IMR-90 (cell line): ENCODE measurements around the gene TMEM63A. TPM values are rescaled to one million over a fixed set of nuclear protein-coding genes. Genes with fewer than 3 reads are reported as not detected.

Experiments used
- ATAC-seq: fragments of 200-7000 bp; cut with Tn5 transposase; 2 replicates; pipeline ENCODE4 v1.9.1; 2020; ENCODE audit warnings: low read depth, mild to moderate bottlenecking, moderate library complexity
- BruUV-seq: library from RNA; stranded (reverse); fragments of 400-500 nt; replicated peaks from 2 replicates; lab custom pipeline; 2021; lab: Mats Ljungman, UMichigan
- CTCF ChIA-PET: fragments of 300-600 bp; formaldehyde crosslinking; extraction: SDS; loops from one replicate; lab custom pipeline; 2021; ENCODE audit warnings: antibody characterized with exemption; lab: Yijun Ruan, JAX
- POLR2A ChIA-PET: fragments of 300-600 bp; sonication (Branson Sonifier 250); formaldehyde crosslinking; loops from one replicate; lab custom pipeline; 2022; ENCODE audit warnings: antibody characterized with exemption; ENCODE audit not compliant: unreplicated experiment; lab: Charles Lee
- DNase-seq: peaks from one replicate; pipeline ENCODE4 v3.0.0; 2013
- H2AFZ ChIP-seq: replicated peaks from 2 replicates; pipeline ENCODE3; 2013; ENCODE audit warnings: low read length, mild to moderate bottlenecking; ENCODE audit not compliant: poor library complexity
- H2AK5ac ChIP-seq: 2 replicates; pipeline ENCODE4 v1.6.1; 2013; ENCODE audit warnings: low read depth, low read length, inconsistent platforms
- H2AK9ac ChIP-seq: replicated peaks from 2 replicates; pipeline ENCODE3; 2013; ENCODE audit warnings: mild to moderate bottlenecking, low read depth, low read length, moderate library complexity; ENCODE audit not compliant: poor library complexity
- H2BK120ac ChIP-seq: 2 replicates; pipeline ENCODE4 v1.6.1; 2013; ENCODE audit warnings: low read depth, low read length, inconsistent platforms
- H2BK15ac ChIP-seq: 3 replicates; pipeline ENCODE4 v1.6.1; 2013; ENCODE audit warnings: low read depth, low read length, inconsistent platforms
- H2BK20ac ChIP-seq: 2 replicates; pipeline ENCODE4 v1.6.1; 2013; ENCODE audit warnings: low read depth, mild to moderate bottlenecking, inconsistent platforms, low read length, moderate library complexity
- H2BK5ac ChIP-seq: 2 replicates; pipeline ENCODE4 v1.6.1; 2013; ENCODE audit warnings: mild to moderate bottlenecking, low read depth, low read length, inconsistent platforms; ENCODE audit not compliant: poor library complexity, severe bottlenecking
- H3K14ac ChIP-seq: replicated peaks from 2 replicates; pipeline ENCODE4 v1.6.1; 2013; ENCODE audit warnings: low read depth, low read length, inconsistent platforms
- H3K18ac ChIP-seq: 2 replicates; pipeline ENCODE4 v1.6.1; 2013; ENCODE audit warnings: low read depth, low read length, control low read depth
- H3K23ac ChIP-seq: 2 replicates; pipeline ENCODE4 v1.6.1; 2013; ENCODE audit warnings: low read depth, low read length, inconsistent platforms
- H3K27ac ChIP-seq: 2 replicates; pipeline ENCODE4 v1.5.1; 2013; ENCODE audit warnings: mild to moderate bottlenecking, control low read depth, low read length; ENCODE audit not compliant: insufficient read depth
- H3K27me3 ChIP-seq: 2 replicates; pipeline ENCODE4 v1.6.1; 2013; ENCODE audit warnings: low read length; ENCODE audit not compliant: control insufficient read depth, insufficient read depth
- H3K36me3 ChIP-seq: 2 replicates; pipeline ENCODE4 v1.6.1; 2013; ENCODE audit warnings: low read length, mixed read lengths; ENCODE audit not compliant: control insufficient read depth, insufficient read depth
- H3K4ac ChIP-seq: 2 replicates; pipeline ENCODE4 v1.6.1; 2013; ENCODE audit warnings: low read depth, low read length, inconsistent platforms
- H3K4me1 ChIP-seq: 2 replicates; pipeline ENCODE4 v1.6.1; 2013; ENCODE audit warnings: low read length, mixed read lengths; ENCODE audit not compliant: control insufficient read depth, insufficient read depth
- H3K4me2 ChIP-seq: 2 replicates; pipeline ENCODE4 v1.6.1; 2013; ENCODE audit warnings: low read depth, mild to moderate bottlenecking, control low read depth, low read length, moderate library complexity
- H3K4me3 ChIP-seq: 2 replicates; pipeline ENCODE4 v1.5.1; 2013; ENCODE audit warnings: low read depth, mild to moderate bottlenecking, control low read depth, low read length, moderate library complexity; ENCODE audit not compliant: insufficient read depth
- H3K56ac ChIP-seq: 2 replicates; pipeline ENCODE4 v1.6.1; 2013; ENCODE audit warnings: low read length, inconsistent platforms; ENCODE audit not compliant: insufficient read depth; ENCODE audit errors: extremely low read depth
- H3K79me1 ChIP-seq, 2 experiments: 2 replicates each; pipeline ENCODE4 v1.6.1; 2013; ENCODE audit warnings: low read length in 2 of 2, inconsistent platforms in 1 of 2, low read depth in 1 of 2
- H3K9ac ChIP-seq: 2 replicates; pipeline ENCODE4 v1.6.1; 2013; ENCODE audit warnings: low read depth, low read length, control low read depth
- H3K9me1 ChIP-seq: 2 replicates; pipeline ENCODE4 v1.6.1; 2013; ENCODE audit warnings: low read length, inconsistent platforms; ENCODE audit not compliant: insufficient read depth
- H3K9me3 ChIP-seq: 2 replicates; pipeline ENCODE4 v1.6.1; 2013; ENCODE audit warnings: low read length; ENCODE audit not compliant: control insufficient read depth, insufficient read depth
- H4K20me1 ChIP-seq: 2 replicates; pipeline ENCODE4 v1.6.1; 2013; ENCODE audit warnings: low read length, inconsistent platforms; ENCODE audit not compliant: insufficient read depth
- H4K5ac ChIP-seq: 2 replicates; pipeline ENCODE4 v1.6.1; 2013; ENCODE audit warnings: mild to moderate bottlenecking, low read depth, low read length, control low read depth
- H4K8ac ChIP-seq, 2 experiments: 2 replicates each; pipeline ENCODE4 v1.6.1; 2013; ENCODE audit warnings: low read depth in 2 of 2, low read length in 2 of 2, control low read depth in 1 of 2, inconsistent platforms in 1 of 2
- H4K91ac ChIP-seq: 2 replicates; pipeline ENCODE4 v1.6.1; 2013; ENCODE audit warnings: low read depth, low read length, inconsistent platforms; ENCODE audit not compliant: insufficient read depth
- BHLHE40 ChIP-seq: fragments of 150-350 bp; IDR thresholded peaks from 2 replicates; pipeline ENCODE4 v1.6.1; 2016; ENCODE audit warnings: mild to moderate bottlenecking, low read depth, low read length
- CEBPB ChIP-seq: IDR thresholded peaks from 2 replicates; pipeline ENCODE4 v1.6.1; 2012; ENCODE audit warnings: low read depth, low read length, improper control_type of control experiment
- CHD1 ChIP-seq: IDR thresholded peaks from 2 replicates; pipeline ENCODE4 v1.6.1; 2012; ENCODE audit warnings: low read depth, low read length, improper control_type of control experiment
- CTCF ChIP-seq: conservative IDR thresholded peaks from 2 replicates; pipeline ENCODE4 v1.5.1; 2012; ENCODE audit warnings: mild to moderate bottlenecking, low read depth, low read length, improper control_type of control experiment
- ELK1 ChIP-seq: fragments of 150-350 bp; IDR thresholded peaks from 2 replicates; pipeline ENCODE4 v1.6.1; 2016; ENCODE audit warnings: low read depth, mild to moderate bottlenecking, low read length, moderate library complexity, borderline replicate concordance
- FOS ChIP-seq: fragments of 150-350 bp; IDR thresholded peaks from 2 replicates; pipeline ENCODE4 v1.6.1; 2016; ENCODE audit warnings: low read depth, low read length
- MAFK ChIP-seq: IDR thresholded peaks from 2 replicates; pipeline ENCODE4 v1.6.1; 2012; ENCODE audit warnings: low read depth, low read length, improper control_type of control experiment
- MAZ ChIP-seq: IDR thresholded peaks from 2 replicates; pipeline ENCODE4 v1.6.1; 2012; ENCODE audit warnings: low read depth, mild to moderate bottlenecking, low read length, improper control_type of control experiment, moderate library complexity, borderline replicate concordance
- MXI1 ChIP-seq: IDR thresholded peaks from 2 replicates; pipeline ENCODE4 v1.6.1; 2012; ENCODE audit warnings: low read depth, mild to moderate bottlenecking, low read length, moderate library complexity, borderline replicate concordance
- NFE2L2 ChIP-seq: fragments of 150-350 bp; IDR thresholded peaks from 2 replicates; pipeline ENCODE4 v1.6.1; 2016; ENCODE audit warnings: low read depth, mild to moderate bottlenecking, low read length
- POLR2A ChIP-seq: IDR thresholded peaks from 2 replicates; pipeline ENCODE4 v1.6.1; 2012; ENCODE audit warnings: mild to moderate bottlenecking, low read depth, low read length
- RAD21 ChIP-seq: IDR thresholded peaks from 2 replicates; pipeline ENCODE4 v1.6.1; 2012; ENCODE audit warnings: low read length, improper control_type of control experiment
- RCOR1 ChIP-seq: IDR thresholded peaks from 2 replicates; pipeline ENCODE4 v1.6.1; 2012; ENCODE audit warnings: mild to moderate bottlenecking, low read length, improper control_type of control experiment; ENCODE audit not compliant: insufficient replicate concordance
- RFX5 ChIP-seq: IDR thresholded peaks from 2 replicates; pipeline ENCODE4 v1.8.0; 2012; ENCODE audit warnings: low read depth, mild to moderate bottlenecking, low read length, moderate library complexity
- SMC3 ChIP-seq: fragments of 150-350 bp; IDR thresholded peaks from 2 replicates; pipeline ENCODE4 v1.6.1; 2016; ENCODE audit warnings: low read depth, mild to moderate bottlenecking, antibody characterized with exemption, low read length, moderate library complexity
- USF2 ChIP-seq: fragments of 150-350 bp; IDR thresholded peaks from 2 replicates; pipeline ENCODE4 v1.6.1; 2017; ENCODE audit warnings: mild to moderate bottlenecking, antibody characterized with exemption, low read length, low read depth
- WGBS, 2 experiments: methylation state at CpG; one replicate each; pipeline versions ENCODE4 v1.1.5 to v1.1.7; 2013; ENCODE audit warnings: missing lambda C conversion rate in 2 of 2; ENCODE audit not compliant: insufficient read length in 1 of 2; ENCODE audit errors: extremely low coverage in 2 of 2; 5-methylcytosine and 5-hydroxymethylcytosine counted together
- dilution Hi-C: fragments of 300-500 bp; cut with HindIII; formaldehyde crosslinking; loops from one replicate; pipeline ENCODE4 v1.14.3; 2018; ENCODE audit warnings: low sequenced_read_pairs; ENCODE audit not compliant: unreplicated experiment
- in situ Hi-C: fragments of 300-500 bp; cut with MboI; formaldehyde crosslinking; loops from 3 replicates; pipeline ENCODE4 v1.14.3; 2019; ENCODE audit warnings: low sequenced_read_pairs, inconsistent platforms, mixed read lengths
- intact Hi-C: fragments of 100-400 bp; cut with micrococcal nuclease; formaldehyde crosslinking; loops from 2 replicates; pipeline ENCODE4 v1.10.0; 2022
- polyA plus RNA-seq, 3 experiments: library from polyadenylated mRNA; depleted of rRNA; stranded (reverse); fragments of >200 nt; gene quantifications; 2 replicates each; pipeline ENCODE4 v1.2.3, GENCODE V29; 2012; ENCODE audit warnings: low replicate concordance in 1 of 3
- total RNA-seq: library from RNA; depleted of rRNA; stranded (reverse); fragments of >200 nt; gene quantifications from 2 replicates; pipeline ENCODE4 v1.2.3, GENCODE V29; 2012

Gene TMEM63A
- total and polyA plus RNA-seq, 2 of the 4 experiments (the other 2 are of a cell fraction), result 4.7 to 23.3 TPM

DNA sequence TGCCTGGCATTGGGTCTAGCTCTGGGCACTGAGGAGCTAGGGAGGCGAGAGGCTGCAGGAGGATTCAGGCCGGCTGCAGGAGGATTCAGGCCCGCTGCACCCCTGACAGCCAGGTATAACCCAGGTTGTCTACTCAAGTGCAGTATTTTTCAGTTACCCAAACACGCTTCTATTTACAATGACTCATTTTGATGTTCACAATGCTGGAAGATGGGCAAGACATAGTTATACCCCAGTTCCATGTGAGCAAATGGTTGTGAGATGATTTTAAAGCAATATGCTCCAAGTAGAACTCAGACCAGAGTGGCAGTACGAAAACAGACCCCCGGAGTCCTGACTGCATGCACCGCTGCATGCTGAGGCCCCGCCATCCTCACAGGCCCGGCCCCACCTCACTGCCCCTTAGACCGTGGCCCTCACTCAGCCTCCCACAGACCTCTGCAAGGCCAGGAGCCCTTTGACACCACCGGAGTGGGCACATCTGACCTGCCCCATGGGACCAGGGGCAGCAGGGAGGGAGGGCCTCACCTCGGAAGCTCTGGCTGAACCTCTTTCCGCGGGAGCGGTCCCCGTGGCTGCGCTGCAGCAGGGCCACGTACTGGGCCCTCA is 6.2 kb upstream of the TMEM63A start:
- intact Hi-C loops, result no loop called here
- no peak for TF ChIP-seq CEBPB
- TF ChIP-seq CTCF, result no peak
- no peak for TF ChIP-seq ELK1
- no peak for TF ChIP-seq BHLHE40
- no peak for TF ChIP-seq POLR2A
- no peak for TF ChIP-seq RAD21
- TF ChIP-seq RFX5, result no peak
- no peak for TF ChIP-seq FOS
- TF ChIP-seq USF2, result no peak
- no peak for TF ChIP-seq MAFK
- TF ChIP-seq SMC3, result no peak
- TF ChIP-seq MAZ, result no peak
- TF ChIP-seq CHD1, result no peak
- no peak for TF ChIP-seq MXI1
- no peak for TF ChIP-seq NFE2L2
- no peak for TF ChIP-seq RCOR1

More for the DNA sequence above, 6.2 kb upstream of the TMEM63A start:
- ChIA-PET CTCF (no interaction called here), POLR2A (interaction anchor here (0.5 kb wide), 1 partner anchor 125 kb away, joined by 7 read pairs; no protein-coding TSS in a partner anchor)
- no peak overlapping the region for H3K9ac ChIP-seq
- H2BK20ac ChIP-seq, result no peak overlapping the region
- no peak overlapping the region for H2BK120ac ChIP-seq
- ATAC-seq (no peak), DNase-seq (no peak)
- no peaks in the 10 kb centered on the region for H3K9me3 ChIP-seq
- no peak overlapping the region for H2BK15ac ChIP-seq
- H3K79me1 ChIP-seq, result no peaks in the 10 kb centered on the region
- H3K4me2 ChIP-seq, result no peak overlapping the region
- H3K9me1 ChIP-seq, result peaks cover 3% of the 10 kb centered on the region; the same call in 1 of the 2 replicates
- no peaks in the 10 kb centered on the region for H3K27me3 ChIP-seq
- 77% methylated on average over 14 of the region's 18 CpGs; no CpG with 5 or more reads in 1 of the 2 experiments for WGBS, 2 experiments
- no peak overlapping the region for H4K8ac ChIP-seq
- no peak overlapping the region for H3K4me3 ChIP-seq
- H3K36me3 ChIP-seq, result no peaks in the 10 kb centered on the region
- no peak overlapping the region for H4K5ac ChIP-seq
- dilution Hi-C loops, result no loop called here
- no peaks in the 10 kb centered on the region for H4K20me1 ChIP-seq
- no peak overlapping the region for H2BK5ac ChIP-seq
- BruUV-seq, result no TSS peak
- no peak overlapping the region for H3K4ac ChIP-seq
- no peak overlapping the region for H4K91ac ChIP-seq
- H2AK9ac ChIP-seq, result no peak overlapping the region
- H3K18ac ChIP-seq, result no peak overlapping the region
- H2AFZ ChIP-seq, result no peak overlapping the region
- H3K56ac ChIP-seq, result no peak overlapping the region
- no peak overlapping the region for H2AK5ac ChIP-seq
- no peak overlapping the region for H3K14ac ChIP-seq
- H3K23ac ChIP-seq, result no peak overlapping the region
- no peaks in the 10 kb centered on the region for H3K4me1 ChIP-seq
- in situ Hi-C loops, result no loop called here
- no peak overlapping the region for H3K27ac ChIP-seq
